HepG2 (cell line): Measurements from ENCODE around the gene HAUS1. TPM values are rescaled to one million over a fixed set of nuclear protein-coding genes. Genes with fewer than 3 reads are reported as not detected.

Experiments used
- HMG20B ChIP-seq: conservative IDR thresholded peaks from 2 replicates; pipeline ENCODE4 v1.6.1; 2016; ENCODE audit warnings: missing genetic modification reagents, missing compliant biosample characterization
- MED8 ChIP-seq: sonication (generic); formaldehyde crosslinking; IDR thresholded peaks from 2 replicates; pipeline ENCODE4 v1.8.1; 2023; ENCODE audit warnings: mild to moderate bottlenecking, missing genetic modification reagents; ENCODE audit not compliant: insufficient replicate concordance
- NKX3-1 ChIP-seq: sonication (generic); formaldehyde crosslinking; IDR thresholded peaks from 2 replicates; pipeline ENCODE4 v1.5.0; 2020; ENCODE audit warnings: missing genetic modification reagents
- RBM22 ChIP-seq: fragments of 200-400 bp; formaldehyde crosslinking; optimal IDR thresholded peaks from 2 replicates; pipeline ENCODE3; 2017; ENCODE audit warnings: mild to moderate bottlenecking, low read length, moderate library complexity
- SRY ChIP-seq: sonication (generic); formaldehyde crosslinking; IDR thresholded peaks from 2 replicates; pipeline ENCODE4 v1.8.0; 2022; ENCODE audit warnings: mild to moderate bottlenecking, missing genetic modification reagents
- TAF15 ChIP-seq: fragments of 200-400 bp; formaldehyde crosslinking; IDR thresholded peaks from one replicate; pipeline ENCODE4 v1.6.1; 2018; ENCODE audit warnings: mild to moderate bottlenecking, low read depth, low read length; ENCODE audit not compliant: poor library complexity, severe bottlenecking
- ZFY ChIP-seq: sonication (generic); formaldehyde crosslinking; IDR thresholded peaks from 2 replicates; pipeline ENCODE4 v1.4.0; 2020; ENCODE audit warnings: missing genetic modification reagents
- ZNF24 ChIP-seq: fragments of 450-650 bp; IDR thresholded peaks from 2 replicates; pipeline ENCODE4 v1.6.1; 2017; ENCODE audit warnings: antibody characterized with exemption, mild to moderate bottlenecking
- ZNF569 ChIP-seq: sonication (generic); formaldehyde crosslinking; IDR thresholded peaks from 2 replicates; pipeline ENCODE4 v1.5.0; 2020; ENCODE audit warnings: mild to moderate bottlenecking, missing genetic modification reagents, moderate library complexity, borderline replicate concordance
- ZNF672 ChIP-seq: sonication (generic); formaldehyde crosslinking; IDR thresholded peaks from 2 replicates; pipeline ENCODE4 v1.8.1; 2022; ENCODE audit warnings: missing genetic modification reagents
- ZNF678 ChIP-seq: sonication (generic); formaldehyde crosslinking; IDR thresholded peaks from 2 replicates; pipeline ENCODE4 v1.4.0; 2020; ENCODE audit warnings: mild to moderate bottlenecking, missing genetic modification reagents
- ZNF747 ChIP-seq: sonication (generic); formaldehyde crosslinking; IDR thresholded peaks from 2 replicates; pipeline ENCODE4 v1.8.1; 2023; ENCODE audit warnings: missing genetic modification reagents, mild to moderate bottlenecking, borderline replicate concordance
- ZNF780A ChIP-seq: sonication (generic); formaldehyde crosslinking; IDR thresholded peaks from 2 replicates; pipeline ENCODE4 v1.8.0; 2022; ENCODE audit warnings: mild to moderate bottlenecking, missing genetic modification reagents, moderate library complexity
- polyA plus RNA-seq, 8 experiments: library from polyadenylated mRNA; depleted of rRNA in 3 of 8; stranded (reverse) in 7 of 8; unstranded in 1 of 8; fragments of >200 nt; fragmentation: Illumina TruSeq in 4 of 8; extraction: Trizol in 4 of 8; gene quantifications; 2 replicates each; pipeline versions ENCODE4 v1.2.1 to v1.2.3, GENCODE V29; 2011 to 2016; ENCODE audit warnings: low read depth in 4 of 8, missing spikeins in 1 of 8, mixed read lengths in 1 of 8; ENCODE audit not compliant: insufficient read depth in 1 of 8
- total RNA-seq, 5 experiments: library from RNA; depleted of rRNA; stranded (reverse); fragments of >200 nt; fragmentation: Illumina TruSeq; extraction: Trizol; gene quantifications; 2 replicates each; pipeline ENCODE4 v1.2.3, GENCODE V29; 2016; ENCODE audit warnings: low read depth in 1 of 5
- TF ChIP-seq, protein P1 (sequence below): IDR thresholded peaks from 2 replicates; pipeline ENCODE4 v1.6.1; 2012; ENCODE audit warnings: low read depth, low read length, improper control_type of control experiment
- TF ChIP-seq, protein P2 (sequence below): sonication (generic); formaldehyde crosslinking; IDR thresholded peaks from 2 replicates; pipeline ENCODE4 v1.4.0; 2020; ENCODE audit warnings: mild to moderate bottlenecking, low read depth, missing genetic modification reagents
- TF ChIP-seq, protein P3 (sequence below): sonication (generic); formaldehyde crosslinking; IDR thresholded peaks from 2 replicates; pipeline ENCODE4 v1.9.0; 2021; ENCODE audit warnings: missing genetic modification reagents, borderline replicate concordance
- TF ChIP-seq, protein P4 (sequence below): sonication (generic); formaldehyde crosslinking; IDR thresholded peaks from 2 replicates; pipeline ENCODE4 v1.4.0; 2020; ENCODE audit warnings: missing genetic modification reagents
- TF ChIP-seq, protein P5 (sequence below): sonication (generic); formaldehyde crosslinking; IDR thresholded peaks from 2 replicates; pipeline ENCODE4 v1.8.1; 2023; ENCODE audit warnings: mild to moderate bottlenecking, missing genetic modification reagents
- TF ChIP-seq, protein P6 (sequence below): sonication (generic); formaldehyde crosslinking; IDR thresholded peaks from 2 replicates; pipeline ENCODE4 v1.5.0; 2020; ENCODE audit warnings: missing genetic modification reagents

HAUS1 gene
- total and polyA plus RNA-seq, 2 of the 13 experiments (the other 11 are each of a cell fraction or from before 2014, with no cell fraction given) = 20.6 to 59.2 TPM

DNA sequence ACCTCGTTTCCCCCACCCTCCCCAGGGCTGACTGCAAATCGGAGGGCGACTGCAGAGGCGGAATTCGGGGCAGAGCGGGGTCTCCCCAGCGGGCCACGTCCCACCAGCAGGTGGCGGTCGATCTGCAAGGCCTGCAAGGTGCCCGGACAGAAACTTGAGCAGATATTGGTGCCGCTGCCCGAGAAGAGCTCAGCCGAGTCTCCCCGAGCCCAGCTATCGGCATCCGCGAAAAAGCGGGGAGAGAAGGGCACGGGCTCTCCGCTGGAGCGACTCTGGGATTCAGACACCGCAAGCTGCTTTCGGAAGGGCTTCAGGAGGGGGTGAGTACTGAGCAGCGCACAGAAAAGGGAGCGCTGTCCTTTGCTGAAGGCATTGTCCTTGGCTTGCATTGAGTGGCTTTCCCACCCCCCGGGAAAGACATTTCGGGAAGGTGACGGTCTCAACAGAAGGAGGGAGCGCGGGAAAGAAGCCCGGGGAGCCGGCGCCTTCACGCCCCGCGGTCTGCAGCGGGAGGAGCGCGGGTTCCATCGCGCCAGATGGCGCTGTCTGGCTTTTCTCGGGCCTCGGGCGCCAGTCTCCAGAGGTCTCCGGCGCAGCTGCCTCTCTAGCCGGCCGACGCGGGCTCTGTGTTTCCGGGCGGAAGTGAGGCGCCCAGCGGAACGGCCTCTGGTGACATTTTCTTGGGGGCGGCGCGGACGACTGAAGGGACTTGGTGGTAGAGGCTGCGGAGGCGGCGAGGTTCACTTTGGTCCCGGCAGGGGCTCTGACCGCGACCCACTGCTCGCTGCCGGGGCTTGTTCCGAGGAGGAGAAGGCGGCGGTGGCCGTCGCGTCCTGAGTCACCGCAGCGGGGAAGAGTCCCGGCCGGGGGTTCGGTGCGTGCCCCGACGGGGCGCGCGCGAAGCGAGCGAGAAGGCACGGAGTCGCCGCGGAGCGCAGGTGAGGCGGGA, 69.5 kb downstream of the HAUS1 start (continued):
- TF ChIP-seq, protein P1, sequence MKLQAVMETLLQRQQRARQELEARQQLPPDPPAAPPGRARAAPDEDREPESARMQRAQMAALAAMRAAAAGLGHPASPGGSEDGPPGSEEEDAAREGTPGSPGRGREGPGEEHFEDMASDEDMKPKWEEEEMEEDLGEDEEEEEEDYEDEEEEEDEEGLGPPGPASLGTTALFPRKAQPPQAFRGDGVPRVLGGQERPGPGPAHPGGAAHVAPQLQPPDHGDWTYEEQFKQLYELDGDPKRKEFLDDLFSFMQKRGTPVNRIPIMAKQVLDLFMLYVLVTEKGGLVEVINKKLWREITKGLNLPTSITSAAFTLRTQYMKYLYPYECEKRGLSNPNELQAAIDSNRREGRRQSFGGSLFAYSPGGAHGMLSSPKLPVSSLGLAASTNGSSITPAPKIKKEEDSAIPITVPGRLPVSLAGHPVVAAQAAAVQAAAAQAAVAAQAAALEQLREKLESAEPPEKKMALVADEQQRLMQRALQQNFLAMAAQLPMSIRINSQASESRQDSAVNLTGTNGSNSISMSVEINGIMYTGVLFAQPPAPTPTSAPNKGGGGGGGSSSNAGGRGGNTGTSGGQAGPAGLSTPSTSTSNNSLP = no peak
- TF ChIP-seq ZNF24 (no peak), SRY (CRISPR knock-in tag) (peak; percentile 15; the same call in 1 of the 2 replicates), ZNF569 (CRISPR knock-in tag) (no peak), RBM22 (no peak), TAF15 (no peak), HMG20B (CRISPR knock-in tag) (no peak), ZNF780A (CRISPR knock-in tag) (0 out of 2 replicates have a peak, but pooled peaks have one; percentile 32), ZNF747 (CRISPR knock-in tag) (no peak; the same call in 1 of the 2 replicates), NKX3-1 (CRISPR knock-in tag) (no peak), ZFY (CRISPR knock-in tag) (peak; percentile 80), ZNF678 (CRISPR knock-in tag) (no peak), MED8 (CRISPR knock-in tag) (no peak), ZNF672 (CRISPR knock-in tag) (0 out of 2 replicates have a peak, but pooled peaks have one; percentile 69)
- TF ChIP-seq, protein P2, sequence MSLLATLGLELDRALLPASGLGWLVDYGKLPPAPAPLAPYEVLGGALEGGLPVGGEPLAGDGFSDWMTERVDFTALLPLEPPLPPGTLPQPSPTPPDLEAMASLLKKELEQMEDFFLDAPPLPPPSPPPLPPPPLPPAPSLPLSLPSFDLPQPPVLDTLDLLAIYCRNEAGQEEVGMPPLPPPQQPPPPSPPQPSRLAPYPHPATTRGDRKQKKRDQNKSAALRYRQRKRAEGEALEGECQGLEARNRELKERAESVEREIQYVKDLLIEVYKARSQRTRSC (CRISPR knock-in tag) = no peak; the same call in 1 of the 2 replicates
- TF ChIP-seq, protein P3, sequence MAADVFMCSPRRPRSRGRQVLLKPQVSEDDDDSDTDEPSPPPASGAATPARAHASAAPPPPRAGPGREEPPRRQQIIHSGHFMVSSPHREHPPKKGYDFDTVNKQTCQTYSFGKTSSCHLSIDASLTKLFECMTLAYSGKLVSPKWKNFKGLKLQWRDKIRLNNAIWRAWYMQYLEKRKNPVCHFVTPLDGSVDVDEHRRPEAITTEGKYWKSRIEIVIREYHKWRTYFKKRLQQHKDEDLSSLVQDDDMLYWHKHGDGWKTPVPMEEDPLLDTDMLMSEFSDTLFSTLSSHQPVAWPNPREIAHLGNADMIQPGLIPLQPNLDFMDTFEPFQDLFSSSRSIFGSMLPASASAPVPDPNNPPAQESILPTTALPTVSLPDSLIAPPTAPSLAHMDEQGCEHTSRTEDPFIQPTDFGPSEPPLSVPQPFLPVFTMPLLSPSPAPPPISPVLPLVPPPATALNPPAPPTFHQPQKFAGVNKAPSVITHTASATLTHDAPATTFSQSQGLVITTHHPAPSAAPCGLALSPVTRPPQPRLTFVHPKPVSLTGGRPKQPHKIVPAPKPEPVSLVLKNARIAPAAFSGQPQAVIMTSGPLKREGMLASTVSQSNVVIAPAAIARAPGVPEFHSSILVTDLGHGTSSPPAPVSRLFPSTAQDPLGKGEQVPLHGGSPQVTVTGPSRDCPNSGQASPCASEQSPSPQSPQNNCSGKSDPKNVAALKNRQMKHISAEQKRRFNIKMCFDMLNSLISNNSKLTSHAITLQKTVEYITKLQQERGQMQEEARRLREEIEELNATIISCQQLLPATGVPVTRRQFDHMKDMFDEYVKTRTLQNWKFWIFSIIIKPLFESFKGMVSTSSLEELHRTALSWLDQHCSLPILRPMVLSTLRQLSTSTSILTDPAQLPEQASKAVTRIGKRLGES = no peak
- TF ChIP-seq, protein P4, sequence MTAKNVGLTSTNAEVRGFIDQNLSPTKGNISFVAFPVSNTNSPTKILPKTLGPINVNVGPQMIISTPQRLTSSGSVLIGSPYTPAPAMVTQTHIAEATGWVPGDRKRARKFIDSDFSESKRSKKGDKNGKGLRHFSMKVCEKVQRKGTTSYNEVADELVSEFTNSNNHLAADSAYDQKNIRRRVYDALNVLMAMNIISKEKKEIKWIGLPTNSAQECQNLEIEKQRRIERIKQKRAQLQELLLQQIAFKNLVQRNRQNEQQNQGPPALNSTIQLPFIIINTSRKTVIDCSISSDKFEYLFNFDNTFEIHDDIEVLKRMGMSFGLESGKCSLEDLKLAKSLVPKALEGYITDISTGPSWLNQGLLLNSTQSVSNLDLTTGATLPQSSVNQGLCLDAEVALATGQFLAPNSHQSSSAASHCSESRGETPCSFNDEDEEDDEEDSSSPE (CRISPR knock-in tag) = peak; percentile 77
- TF ChIP-seq, protein P5, sequence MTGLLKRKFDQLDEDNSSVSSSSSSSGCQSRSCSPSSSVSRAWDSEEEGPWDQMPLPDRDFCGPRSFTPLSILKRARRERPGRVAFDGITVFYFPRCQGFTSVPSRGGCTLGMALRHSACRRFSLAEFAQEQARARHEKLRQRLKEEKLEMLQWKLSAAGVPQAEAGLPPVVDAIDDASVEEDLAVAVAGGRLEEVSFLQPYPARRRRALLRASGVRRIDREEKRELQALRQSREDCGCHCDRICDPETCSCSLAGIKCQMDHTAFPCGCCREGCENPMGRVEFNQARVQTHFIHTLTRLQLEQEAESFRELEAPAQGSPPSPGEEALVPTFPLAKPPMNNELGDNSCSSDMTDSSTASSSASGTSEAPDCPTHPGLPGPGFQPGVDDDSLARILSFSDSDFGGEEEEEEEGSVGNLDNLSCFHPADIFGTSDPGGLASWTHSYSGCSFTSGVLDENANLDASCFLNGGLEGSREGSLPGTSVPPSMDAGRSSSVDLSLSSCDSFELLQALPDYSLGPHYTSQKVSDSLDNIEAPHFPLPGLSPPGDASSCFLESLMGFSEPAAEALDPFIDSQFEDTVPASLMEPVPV = no peak; the same call in none of the 2 replicates
- TF ChIP-seq, protein P6, sequence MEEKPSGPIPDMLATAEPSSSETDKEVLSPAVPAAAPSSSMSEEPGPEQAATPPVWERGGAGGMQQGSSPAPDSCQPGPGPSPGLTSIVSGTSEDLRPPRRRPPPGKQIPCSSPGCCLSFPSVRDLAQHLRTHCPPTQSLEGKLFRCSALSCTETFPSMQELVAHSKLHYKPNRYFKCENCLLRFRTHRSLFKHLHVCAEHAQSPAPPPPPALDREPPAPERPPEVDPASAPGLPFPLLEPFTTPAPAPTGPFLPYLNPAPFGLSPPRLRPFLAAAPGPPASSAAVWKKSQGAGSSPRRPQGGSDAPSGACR (CRISPR knock-in tag) = no peak
